Tibial nerve (tissue), 4 donors: ENCODE measurements around the gene ZNF358.

Source experiments
- EP300 ChIP-seq, 2 donors: sonication (generic); formaldehyde crosslinking; IDR thresholded peaks; one replicate each; pipeline ENCODE4 v1.6.1; 2017; ENCODE audit warnings: antibody characterized with exemption in 2 of 2, mild to moderate bottlenecking in 1 of 2
- POLR2A ChIP-seq, 2 donors: fragments of 450-650 bp; IDR thresholded peaks; one replicate each; pipeline ENCODE4 v1.6.1; 2017; ENCODE audit warnings: antibody characterized with exemption in 2 of 2, mild to moderate bottlenecking in 2 of 2, moderate library complexity in 2 of 2
- TF ChIP-seq, protein P1 (sequence below), 5 experiments: fragments of 200-600 bp in 3 of 5; fragments of 450-650 bp in 2 of 5; sonication (generic) in 3 of 5; IDR thresholded peaks; one replicate each; pipeline ENCODE4 v1.5.1; 2016 to 2019; ENCODE audit warnings: antibody characterized with exemption in 5 of 5, mild to moderate bottlenecking in 3 of 5, moderate library complexity in 2 of 5

DNA sequence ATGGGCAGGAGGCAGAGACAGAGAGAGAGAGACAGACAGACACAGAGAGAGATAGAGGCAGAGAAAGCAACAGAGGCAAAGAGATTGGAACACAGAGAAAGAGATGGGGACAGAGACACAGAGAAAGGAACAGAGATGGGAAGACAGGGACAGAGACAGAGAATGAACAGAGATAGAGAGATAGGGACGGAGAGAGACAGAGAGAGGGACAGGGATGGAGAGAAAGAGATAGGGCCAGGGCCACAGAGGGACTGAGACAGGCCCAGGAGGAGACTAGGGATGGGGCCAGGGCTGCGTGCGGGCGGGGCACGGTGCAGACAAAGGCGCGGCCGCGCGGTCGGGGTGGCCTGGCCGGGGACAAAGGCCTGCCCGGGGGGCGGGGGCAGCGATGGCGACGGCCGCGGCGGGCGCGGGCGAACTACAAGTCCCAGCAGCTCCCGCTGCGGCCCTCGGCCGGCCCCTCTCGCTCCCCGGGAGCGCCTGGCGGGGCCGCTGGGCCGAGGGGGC is at the start of gene ZNF358:
- TF ChIP-seq, protein P1, sequence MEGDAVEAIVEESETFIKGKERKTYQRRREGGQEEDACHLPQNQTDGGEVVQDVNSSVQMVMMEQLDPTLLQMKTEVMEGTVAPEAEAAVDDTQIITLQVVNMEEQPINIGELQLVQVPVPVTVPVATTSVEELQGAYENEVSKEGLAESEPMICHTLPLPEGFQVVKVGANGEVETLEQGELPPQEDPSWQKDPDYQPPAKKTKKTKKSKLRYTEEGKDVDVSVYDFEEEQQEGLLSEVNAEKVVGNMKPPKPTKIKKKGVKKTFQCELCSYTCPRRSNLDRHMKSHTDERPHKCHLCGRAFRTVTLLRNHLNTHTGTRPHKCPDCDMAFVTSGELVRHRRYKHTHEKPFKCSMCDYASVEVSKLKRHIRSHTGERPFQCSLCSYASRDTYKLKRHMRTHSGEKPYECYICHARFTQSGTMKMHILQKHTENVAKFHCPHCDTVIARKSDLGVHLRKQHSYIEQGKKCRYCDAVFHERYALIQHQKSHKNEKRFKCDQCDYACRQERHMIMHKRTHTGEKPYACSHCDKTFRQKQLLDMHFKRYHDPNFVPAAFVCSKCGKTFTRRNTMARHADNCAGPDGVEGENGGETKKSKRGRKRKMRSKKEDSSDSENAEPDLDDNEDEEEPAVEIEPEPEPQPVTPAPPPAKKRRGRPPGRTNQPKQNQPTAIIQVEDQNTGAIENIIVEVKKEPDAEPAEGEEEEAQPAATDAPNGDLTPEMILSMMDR (IDR thresholded peaks at IDR 0.05) = no peak
- TF ChIP-seq POLR2A (IDR thresholded peaks at IDR 0.05) (no peak), EP300 (IDR thresholded peaks at IDR 0.05) (no peak)
